ENCODE measurements around the gene TARS1. TPM values are rescaled to one million over a fixed set of nuclear protein-coding genes. Genes with fewer than 3 reads are reported as not detected.

Gene TARS1
- total RNA-seq, 1 experiment from 2014 or later = 417 TPM

DNA sequence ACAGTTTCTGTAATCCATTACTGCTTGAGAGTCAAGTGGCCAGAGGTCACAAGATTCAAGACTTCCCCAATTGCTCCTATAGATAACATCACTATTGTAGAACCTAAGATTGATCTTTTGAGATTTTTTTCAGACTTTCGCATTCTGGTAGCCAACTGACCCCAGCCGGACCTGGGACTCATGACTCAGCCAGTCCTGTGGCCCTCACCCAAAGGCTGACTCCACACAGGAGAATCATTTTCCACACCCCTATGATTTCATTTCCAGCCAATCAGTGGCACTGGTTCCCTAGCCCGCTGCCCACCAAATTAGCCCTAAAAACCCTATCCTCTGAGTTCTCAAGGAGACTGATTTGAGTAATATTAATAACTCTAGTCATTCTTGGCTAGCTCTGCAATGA is 36.2 kb downstream of the TARS1 start:
- Histone ChIP-seq H2BK15ac (ENCODE audit: low read depth, low read length) (no peak overlapping the region), H3K4me1 (ENCODE audit: insufficient read depth, low read length) (no peaks in the 10 kb centered on the region), H3K4ac (ENCODE audit: low read depth, low read length) (no peak overlapping the region), H3K79me1 (ENCODE audit: insufficient read depth, low read depth, low read length, poor library complexity, severe bottlenecking) (peaks cover 3% of the 10 kb centered on the region), H4K20me1 (ENCODE audit: control insufficient read depth, insufficient read depth, insufficient read length) (no peaks in the 10 kb centered on the region), H3K23me2 (ENCODE audit: insufficient read length, low read depth, low read length, poor library complexity, severe bottlenecking) (no peaks in the 10 kb centered on the region), H3K14ac (ENCODE audit: insufficient read depth, low read length) (no peak overlapping the region), H2BK120ac (ENCODE audit: low read depth, low read length, poor library complexity, severe bottlenecking) (no peak overlapping the region), H2BK5ac (ENCODE audit: insufficient read length, low read length) (no peak overlapping the region), H3K56ac (ENCODE audit: insufficient read length, low read depth, low read length) (no peak overlapping the region), H3K4me2 (ENCODE audit: insufficient read depth, insufficient read length, low read length) (no peak overlapping the region), H3K27ac (ENCODE audit: insufficient read length, low read depth, low read length) (no peak overlapping the region), H2BK20ac (ENCODE audit: low read depth, low read length, poor library complexity, severe bottlenecking) (no peak overlapping the region), H2AK5ac (ENCODE audit: insufficient read length, low read length) (no peak overlapping the region), H4K8ac (replicated peaks; ENCODE audit: insufficient read length, low read depth, low read length) (no peak overlapping the region), H3K79me2 (ENCODE audit: insufficient read depth, low read length) (no peaks in the 10 kb centered on the region), H4K5ac (ENCODE audit: insufficient read length, low read depth, low read length) (no peak overlapping the region), H3K9me3 (ENCODE audit: control insufficient read depth, low read depth, low read length) (no peaks in the 10 kb centered on the region), H4K91ac (ENCODE audit: insufficient read length, low read depth, low read length) (no peak overlapping the region), H3K23ac (ENCODE audit: insufficient read length, low read depth, low read length) (no peak overlapping the region), H3K27me3 (ENCODE audit: insufficient read depth, low read length) (no peaks in the 10 kb centered on the region), H2BK12ac (ENCODE audit: insufficient read length, low read depth, low read length) (no peak overlapping the region), H3T11ph (ENCODE audit: low read length) (no peak overlapping the region), H3K18ac (ENCODE audit: insufficient read length, low read depth, low read length) (no peak overlapping the region), H2AFZ (ENCODE audit: low read length) (no peak overlapping the region), H3K9ac (ENCODE audit: extremely low read depth, insufficient read length, low read length) (no peak overlapping the region)
- H3K4me1 Mint-ChIP-seq = peaks cover 25 to 29% of the 10 kb centered on the region in 2 experiments
- H3K4me3 Mint-ChIP-seq = no peak overlapping the region
- H3K27me3 Mint-ChIP-seq (ENCODE audit: low read depth) = no peaks in the 10 kb centered on the region
- peaks cover 50 to 78% (median 71%) of the 10 kb centered on the region in 3 experiments for H3K36me3 Mint-ChIP-seq (ENCODE audit: insufficient read depth in 1 of 3, low read depth in 3 of 3)
- TF ChIP-seq, protein P1, sequence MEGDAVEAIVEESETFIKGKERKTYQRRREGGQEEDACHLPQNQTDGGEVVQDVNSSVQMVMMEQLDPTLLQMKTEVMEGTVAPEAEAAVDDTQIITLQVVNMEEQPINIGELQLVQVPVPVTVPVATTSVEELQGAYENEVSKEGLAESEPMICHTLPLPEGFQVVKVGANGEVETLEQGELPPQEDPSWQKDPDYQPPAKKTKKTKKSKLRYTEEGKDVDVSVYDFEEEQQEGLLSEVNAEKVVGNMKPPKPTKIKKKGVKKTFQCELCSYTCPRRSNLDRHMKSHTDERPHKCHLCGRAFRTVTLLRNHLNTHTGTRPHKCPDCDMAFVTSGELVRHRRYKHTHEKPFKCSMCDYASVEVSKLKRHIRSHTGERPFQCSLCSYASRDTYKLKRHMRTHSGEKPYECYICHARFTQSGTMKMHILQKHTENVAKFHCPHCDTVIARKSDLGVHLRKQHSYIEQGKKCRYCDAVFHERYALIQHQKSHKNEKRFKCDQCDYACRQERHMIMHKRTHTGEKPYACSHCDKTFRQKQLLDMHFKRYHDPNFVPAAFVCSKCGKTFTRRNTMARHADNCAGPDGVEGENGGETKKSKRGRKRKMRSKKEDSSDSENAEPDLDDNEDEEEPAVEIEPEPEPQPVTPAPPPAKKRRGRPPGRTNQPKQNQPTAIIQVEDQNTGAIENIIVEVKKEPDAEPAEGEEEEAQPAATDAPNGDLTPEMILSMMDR (conservative IDR thresholded peaks at IDR 0.05) = no peak
- H3K9me3 Mint-ChIP-seq = peaks cover 2 to 3% of the 10 kb centered on the region in 2 experiments; a peak in 4 of 5 replicates
- no CpG with 5 or more reads among the region's 3 CpGs for WGBS (ENCODE audit: extremely low coverage, insufficient read length, low lambda C conversion rate)
- no peak for DNase-seq
- 0 out of 7 replicates have a peak overlapping the region, but pooled peaks of 1 of the 3 experiments have one; percentile 25 for H3K27ac Mint-ChIP-seq
